ENCODE measurements around the gene POLQ. TPM values are rescaled to one million over a fixed set of nuclear protein-coding genes. Genes with fewer than 3 reads are reported as not detected.
"Not testable (repeated sequence)": the region's sequence is repeated elsewhere in the genome, so short reads cannot be mapped to it uniquely, and the experiment has no call there.

The POLQ gene
- total RNA-seq, 4 donors from 2014 or later: under 0.01 to 0.30 (median under 0.01) TPM; not detected in 1

- WGBS, 2 donors: 32 to 33% methylated on average over 2 of the region's 2 CpGs
- H3K27ac ChIP-seq: no peak overlapping the region
- DNase-seq (ENCODE audit: low spot score in 2 of 2): no peak
- no peaks in the 10 kb centered on the region for H3K36me3 ChIP-seq
- no peaks in the 10 kb centered on the region for H3K4me1 ChIP-seq
- H3K27me3 ChIP-seq: no peaks in the 10 kb centered on the region
- no peaks in the 10 kb centered on the region for H3K9me3 ChIP-seq
- TF ChIP-seq CTCF (IDR thresholded peaks at IDR 0.05) (no peak), EP300 (IDR thresholded peaks at IDR 0.05) (no peak), POLR2A (IDR thresholded peaks at IDR 0.05) (no peak)
- H3K4me3 ChIP-seq: no peak overlapping the region
Measured at GRCh38 chr3:121467085-121467484, 78.7 kb downstream of the POLQ start.

- no peak for DNase-seq (ENCODE audit: low spot score in 2 of 2)
- Histone ChIP-seq H3K4me1 (no peaks in the 10 kb centered on the region), H3K4me3 (no peak overlapping the region), H3K9me3 (no peaks in the 10 kb centered on the region), H3K27ac (no peak overlapping the region), H3K27me3 (no peaks in the 10 kb centered on the region), H3K36me3 (no peaks in the 10 kb centered on the region)
- TF ChIP-seq POLR2A (IDR thresholded peaks at IDR 0.05) (no peak), CTCF (IDR thresholded peaks at IDR 0.05) (no peak), EP300 (IDR thresholded peaks at IDR 0.05) (no peak)
Measured at GRCh38 chr3:121463745-121464144, 82.0 kb downstream of the POLQ start.

GRCh38 chr3:121462565-121462964 lies 83.2 kb downstream of the POLQ start:
- TF ChIP-seq EP300 (IDR thresholded peaks at IDR 0.05): no peak
- no peak for TF ChIP-seq CTCF (IDR thresholded peaks at IDR 0.05)
- TF ChIP-seq POLR2A (IDR thresholded peaks at IDR 0.05): no peak
- H3K4me3 ChIP-seq: no peak overlapping the region
- no peak for DNase-seq (ENCODE audit: low spot score in 2 of 2)
- H3K4me1 ChIP-seq: no peaks in the 10 kb centered on the region
- no peaks in the 10 kb centered on the region for H3K27me3 ChIP-seq
- 96 to 97% methylated on average over 3 of the region's 3 CpGs for WGBS, 2 donors
- no peaks in the 10 kb centered on the region for H3K36me3 ChIP-seq
- no peak overlapping the region for H3K27ac ChIP-seq
- no peaks in the 10 kb centered on the region for H3K9me3 ChIP-seq

- not testable (repeated sequence) for H3K9me3 ChIP-seq; H3K4me3 ChIP-seq; H3K4me1 ChIP-seq; H3K27me3 ChIP-seq; H3K36me3 ChIP-seq; H3K27ac ChIP-seq; DNase-seq (ENCODE audit: low spot score in 2 of 2)
- 92% methylated on average over 12 of the region's 12 CpGs for WGBS, 2 donors
Measured at GRCh38 chr3:121451752-121452151, 94.0 kb downstream of the POLQ start.

- Histone ChIP-seq H3K36me3 (no peaks in the 10 kb centered on the region), H3K4me1 (no peaks in the 10 kb centered on the region), H3K9me3 (no peaks in the 10 kb centered on the region), H3K4me3 (no peak overlapping the region), H3K27ac (no peak overlapping the region), H3K27me3 (no peaks in the 10 kb centered on the region)
- 88 to 89% methylated on average over 1 of the region's 1 CpG for WGBS, 2 donors
- TF ChIP-seq POLR2A (IDR thresholded peaks at IDR 0.05) (no peak), CTCF (IDR thresholded peaks at IDR 0.05) (no peak), EP300 (IDR thresholded peaks at IDR 0.05) (no peak)
- no peak for DNase-seq (ENCODE audit: low spot score in 2 of 2)
Measured at GRCh38 chr3:121443456-121443855, 102.3 kb downstream of the POLQ start.

- H3K4me3 ChIP-seq: no peak overlapping the region
- no peak for DNase-seq (ENCODE audit: low spot score in 2 of 2)
- no peak for TF ChIP-seq CTCF (IDR thresholded peaks at IDR 0.05)
- TF ChIP-seq POLR2A (IDR thresholded peaks at IDR 0.05): no peak
- no peak for TF ChIP-seq EP300 (IDR thresholded peaks at IDR 0.05)
- no peaks in the 10 kb centered on the region for H3K9me3 ChIP-seq
- 73 to 90% methylated on average over 3 of the region's 3 CpGs for WGBS, 2 donors
- H3K27ac ChIP-seq: no peak overlapping the region
- H3K4me1 ChIP-seq: peaks cover 0 to 10% (median 0%) of the 10 kb centered on the region in 4 donors
- no peaks in the 10 kb centered on the region for H3K27me3 ChIP-seq
- H3K36me3 ChIP-seq: no peaks in the 10 kb centered on the region
Measured at GRCh38 chr3:121436641-121437040, 109.1 kb downstream of the POLQ start.
